Measurements from ENCODE around the gene TRIM54.

GRCh38 chr2:27313882-27314645 is 31.8 kb downstream of the TRIM54 start:
- no peak for TF ChIP-seq CTCF (IDR thresholded peaks at IDR 0.05)
- no peak for TF ChIP-seq POLR2A (IDR thresholded peaks at IDR 0.05)

Data from ovary (tissue), 3 donors.